Thymus (tissue), 11 donors: Measurements from ENCODE around the gene HMOX1. TPM values are rescaled to one million over a fixed set of nuclear protein-coding genes. Genes with fewer than 3 reads are reported as not detected.
"Not testable (repeated sequence)": the region's sequence is repeated elsewhere in the genome, so short reads cannot be mapped to it uniquely, and the experiment has no call there.

Source experiments
- DNase-seq, 9 donors: peaks; one replicate each; pipeline ENCODE4 v3.0.0-alpha.2; 2013; ENCODE audit warnings: low spot score in 9 of 9, low read depth in 6 of 9, missing footprints in 1 of 9
- H3K27ac ChIP-seq, 2 donors: one replicate each; pipeline ENCODE4 v1.5.1; 2013; ENCODE audit warnings: control low read depth in 1 of 2, low read depth in 1 of 2, low read length in 1 of 2, mild to moderate bottlenecking in 1 of 2, moderate library complexity in 1 of 2
- H3K27me3 ChIP-seq, 2 donors: one replicate each; pipeline ENCODE4 v1.5.1; 2013; ENCODE audit warnings: low read length in 1 of 2; ENCODE audit not compliant: control insufficient read depth in 2 of 2, insufficient read depth in 1 of 2
- H3K36me3 ChIP-seq, 2 donors: one replicate each; pipeline ENCODE4 v1.5.1; 2013; ENCODE audit warnings: low read length in 1 of 2, mild to moderate bottlenecking in 1 of 2, moderate library complexity in 1 of 2; ENCODE audit not compliant: control insufficient read depth in 2 of 2, insufficient read depth in 2 of 2
- H3K4me1 ChIP-seq, 2 donors: one replicate each; pipeline ENCODE4 v1.5.1; 2013; ENCODE audit warnings: low read length in 2 of 2; ENCODE audit not compliant: control insufficient read depth in 2 of 2, insufficient read depth in 2 of 2
- H3K4me3 ChIP-seq, 2 donors: one replicate each; pipeline ENCODE4 v1.5.1; 2013; ENCODE audit warnings: low read length in 2 of 2, control low read depth in 1 of 2, mild to moderate bottlenecking in 1 of 2
- H3K9me3 ChIP-seq, 2 donors: one replicate each; pipeline ENCODE4 v1.5.1; 2013; ENCODE audit warnings: low read length in 1 of 2, mild to moderate bottlenecking in 1 of 2; ENCODE audit not compliant: control insufficient read depth in 2 of 2, insufficient read depth in 1 of 2
- WGBS: extraction: QIAGEN DNeasy Blood & Tissue Kit; methylation state at CpG from one replicate; pipeline ENCODE4 v1.1.7; 2013; 5-methylcytosine and 5-hydroxymethylcytosine counted together
- polyA plus RNA-seq: library from polyadenylated mRNA; stranded (reverse); fragments of 200-250 nt; gene quantifications from one replicate; pipeline ENCODE4 v1.2.3, GENCODE V29; 2013
- total RNA-seq: library from RNA; stranded (reverse); fragments of 120-200 nt; gene quantifications from one replicate; pipeline ENCODE4 v1.2.4, GENCODE V29; 2013
- donor health status: healthy.

HMOX1 gene
- total and polyA plus RNA-seq, 2 donors: 32.2 to 119 TPM

- Histone ChIP-seq H3K36me3 (no peaks in the 10 kb centered on the region), H3K9me3 (no peaks in the 10 kb centered on the region), H3K4me1 (peaks cover 0 to 5% of the 10 kb centered on the region in 2 donors), H3K4me3 (no peak overlapping the region), H3K27me3 (peaks cover 15 to 36% of the 10 kb centered on the region in 2 donors), H3K27ac (no peak overlapping the region)
- no peak for DNase-seq
- 79% methylated on average over 6 of the region's 6 CpGs for WGBS
These were observed 4.2 kb downstream of the HMOX1 start for GRCh38 chr22:35384975-35385588.

- no peaks in the 10 kb centered on the region for H3K9me3 ChIP-seq
- DNase-seq: no peak
- no peak overlapping the region for H3K27ac ChIP-seq
- no peaks in the 10 kb centered on the region for H3K4me1 ChIP-seq
- no peaks in the 10 kb centered on the region for H3K36me3 ChIP-seq
- WGBS: 97% methylated on average over 19 of the region's 19 CpGs
- no peak overlapping the region for H3K4me3 ChIP-seq
- peaks cover 4 to 19% of the 10 kb centered on the region in 2 donors for H3K27me3 ChIP-seq
These were observed 5.9 kb downstream of the HMOX1 start for GRCh38 chr22:35386670-35387288.

GRCh38 chr22:35390933-35391332 lies 10.0 kb downstream of the HMOX1 start:
- DNase-seq: no peak
- no peaks in the 10 kb centered on the region for H3K9me3 ChIP-seq
- H3K27ac ChIP-seq: no peak overlapping the region
- 95% methylated on average over 5 of the region's 5 CpGs for WGBS
- H3K4me3 ChIP-seq: no peak overlapping the region
- H3K27me3 ChIP-seq: no peaks in the 10 kb centered on the region
- H3K4me1 ChIP-seq: no peaks in the 10 kb centered on the region
- no peaks in the 10 kb centered on the region for H3K36me3 ChIP-seq

- Histone ChIP-seq H3K9me3 (no peaks in the 10 kb centered on the region), H3K27me3 (no peaks in the 10 kb centered on the region), H3K27ac (no peak overlapping the region), H3K4me1 (no peaks in the 10 kb centered on the region), H3K4me3 (no peak overlapping the region), H3K36me3 (no peaks in the 10 kb centered on the region)
- no peak for DNase-seq
- WGBS: 95% methylated on average over 2 of the region's 2 CpGs
These were observed 11.5 kb downstream of the HMOX1 start for GRCh38 chr22:35392357-35392756.

GRCh38 chr22:35393116-35394010 lies 12.5 kb downstream of the HMOX1 start:
- H3K27me3 ChIP-seq: no peaks in the 10 kb centered on the region
- 95% methylated on average over 16 of the region's 16 CpGs for WGBS
- H3K27ac ChIP-seq: no peak overlapping the region
- H3K4me1 ChIP-seq: no peaks in the 10 kb centered on the region
- H3K36me3 ChIP-seq: no peaks in the 10 kb centered on the region
- no peaks in the 10 kb centered on the region for H3K9me3 ChIP-seq
- no peak for DNase-seq
- H3K4me3 ChIP-seq: no peak overlapping the region

GRCh38 chr22:35394011-35394312 lies 13.1 kb downstream of the HMOX1 start:
- no peaks in the 10 kb centered on the region for H3K36me3 ChIP-seq
- no peak for DNase-seq
- no peaks in the 10 kb centered on the region for H3K27me3 ChIP-seq
- H3K9me3 ChIP-seq: no peaks in the 10 kb centered on the region
- H3K4me3 ChIP-seq: no peak overlapping the region
- 91% methylated on average over 4 of the region's 4 CpGs for WGBS
- peaks cover 0 to under 1% of the 10 kb centered on the region in 2 donors for H3K4me1 ChIP-seq
- no peak overlapping the region for H3K27ac ChIP-seq

GRCh38 chr22:35394810-35395563 lies 14.1 kb downstream of the HMOX1 start:
- no peaks in the 10 kb centered on the region for H3K27me3 ChIP-seq
- WGBS: 97% methylated on average over 5 of the region's 5 CpGs
- H3K4me3 ChIP-seq: no peak overlapping the region
- DNase-seq: no peak
- peaks cover 3 to 8% of the 10 kb centered on the region in 2 donors for H3K4me1 ChIP-seq
- no peaks in the 10 kb centered on the region for H3K9me3 ChIP-seq
- no peak overlapping the region for H3K27ac ChIP-seq
- no peaks in the 10 kb centered on the region for H3K36me3 ChIP-seq

GRCh38 chr22:35396622-35397021 lies 15.7 kb downstream of the HMOX1 start:
- WGBS: 65% methylated on average over 6 of the region's 6 CpGs
- not testable (repeated sequence) for H3K27ac ChIP-seq
- H3K4me1 ChIP-seq: peaks cover 12 to 13% of the 10 kb centered on the region in 2 donors

More at GRCh38 chr22:35396622-35397021, 15.7 kb downstream of the HMOX1 start:
- H3K4me3 ChIP-seq, DNase-seq, H3K27me3 ChIP-seq, H3K9me3 ChIP-seq, H3K36me3 ChIP-seq: not testable (repeated sequence)
